Esophagus squamous epithelium (tissue), 5 donors: ENCODE data around the gene CEP20. TPM values are rescaled to one million over a fixed set of nuclear protein-coding genes. Genes with fewer than 3 reads are reported as not detected.

ENCODE experiments used
- DNase-seq: peaks from one replicate; lab custom pipeline; 2025; lab: John Stamatoyannopoulos, UW
- H3K27ac ChIP-seq, 4 donors: fragments of 200-600 bp; sonication (generic); one replicate each; pipeline ENCODE4 v1.5.1; 2016 to 2019; ENCODE audit warnings: mild to moderate bottlenecking in 1 of 4
- H3K27me3 ChIP-seq, 4 donors: fragments of 200-600 bp; sonication (generic); 1 replicate in 3 of 4; 2 replicates in 1 of 4; pipeline versions ENCODE4 v1.5.1 to v1.6.0; 2017 to 2021; ENCODE audit warnings: antibody characterized with exemption in 1 of 4
- H3K36me3 ChIP-seq, 3 donors: fragments of 200-600 bp; sonication (generic); one replicate each; pipeline ENCODE4 v1.5.1; 2016 to 2019
- H3K4me1 ChIP-seq, 3 donors: fragments of 200-600 bp; sonication (generic); one replicate each; pipeline ENCODE4 v1.5.1; 2017 to 2019
- H3K4me3 ChIP-seq, 4 donors: fragments of 200-600 bp; sonication (generic); 1 replicate in 3 of 4; 2 replicates in 1 of 4; pipeline ENCODE4 v1.5.1; 2016 to 2019; ENCODE audit warnings: mild to moderate bottlenecking in 2 of 4, moderate library complexity in 1 of 4
- H3K9me3 ChIP-seq, 3 donors: fragments of 200-600 bp; sonication (generic); one replicate each; pipeline ENCODE4 v1.5.1; 2016 to 2019
- POLR2A ChIP-seq, 4 donors: fragments of 450-650 bp; IDR thresholded peaks; one replicate each; pipeline ENCODE4 v1.6.1; 2017; ENCODE audit warnings: antibody characterized with exemption in 4 of 4, mild to moderate bottlenecking in 4 of 4, moderate library complexity in 3 of 4
- WGBS, 2 donors: methylation state at CpG; one replicate each; pipeline ENCODE4 v1.1.5; 2018; 5-methylcytosine and 5-hydroxymethylcytosine counted together
- intact Hi-C: fragments of 100-400 bp; cut with DNase I; formaldehyde crosslinking; loops from one replicate; pipeline ENCODE4 v1.15.0; 2022
- total RNA-seq, 4 donors: library from RNA; depleted of rRNA; stranded (reverse); fragments of >200 nt; gene quantifications; one replicate each; pipeline ENCODE4 v1.1.0, GENCODE V29; 2016
- TF ChIP-seq, protein P1 (sequence below), 6 experiments: fragments of 450-650 bp in 4 of 6; fragments of 200-600 bp in 2 of 6; sonication (generic) in 2 of 6; IDR thresholded peaks; one replicate each; pipeline ENCODE4 v1.5.1; 2016 to 2019; ENCODE audit warnings: antibody characterized with exemption in 6 of 6, mild to moderate bottlenecking in 4 of 6, moderate library complexity in 4 of 6
- donor health status: DM: yes; HTN: yes; CAD: no.

Gene CEP20
- total RNA-seq, 4 donors from 2014 or later, result 36.1 to 74.3 (median 42.5) TPM

DNA sequence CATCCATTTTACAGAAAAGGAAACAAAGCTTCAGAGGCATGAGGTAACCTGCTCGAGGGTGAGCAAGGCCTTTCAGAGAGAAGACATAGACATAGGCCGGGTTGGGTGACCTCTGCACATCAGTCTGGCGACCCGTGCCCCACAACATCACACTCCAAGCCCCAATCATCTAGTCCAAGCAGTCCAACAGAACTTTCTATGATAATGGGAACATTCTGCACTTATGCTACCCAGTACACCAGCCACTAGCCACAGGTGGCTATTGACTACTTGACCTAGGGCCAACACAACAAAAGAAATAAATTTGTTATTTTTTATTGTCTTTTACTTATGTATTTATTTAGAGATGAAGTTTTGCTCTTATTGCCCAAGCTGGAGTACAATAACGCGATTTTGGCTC lies 52.3 kb downstream of the CEP20 start:
- no peak for DNase-seq
- H3K4me1 ChIP-seq, result peaks cover 0 to 21% (median 0%) of the 10 kb centered on the region in 3 donors
- no peaks in the 10 kb centered on the region for H3K9me3 ChIP-seq
- H3K27ac ChIP-seq, result peak overlapping the region in 3 of 4 donors; percentile 48 to 75 (median 67)
- WGBS, 2 donors, result 75 to 80% methylated on average over 6 of the region's 6 CpGs
- H3K27me3 ChIP-seq, result no peaks in the 10 kb centered on the region
- intact Hi-C loops, result no loop called here
- no peak for TF ChIP-seq POLR2A (IDR thresholded peaks at IDR 0.05)
- TF ChIP-seq, protein P1, sequence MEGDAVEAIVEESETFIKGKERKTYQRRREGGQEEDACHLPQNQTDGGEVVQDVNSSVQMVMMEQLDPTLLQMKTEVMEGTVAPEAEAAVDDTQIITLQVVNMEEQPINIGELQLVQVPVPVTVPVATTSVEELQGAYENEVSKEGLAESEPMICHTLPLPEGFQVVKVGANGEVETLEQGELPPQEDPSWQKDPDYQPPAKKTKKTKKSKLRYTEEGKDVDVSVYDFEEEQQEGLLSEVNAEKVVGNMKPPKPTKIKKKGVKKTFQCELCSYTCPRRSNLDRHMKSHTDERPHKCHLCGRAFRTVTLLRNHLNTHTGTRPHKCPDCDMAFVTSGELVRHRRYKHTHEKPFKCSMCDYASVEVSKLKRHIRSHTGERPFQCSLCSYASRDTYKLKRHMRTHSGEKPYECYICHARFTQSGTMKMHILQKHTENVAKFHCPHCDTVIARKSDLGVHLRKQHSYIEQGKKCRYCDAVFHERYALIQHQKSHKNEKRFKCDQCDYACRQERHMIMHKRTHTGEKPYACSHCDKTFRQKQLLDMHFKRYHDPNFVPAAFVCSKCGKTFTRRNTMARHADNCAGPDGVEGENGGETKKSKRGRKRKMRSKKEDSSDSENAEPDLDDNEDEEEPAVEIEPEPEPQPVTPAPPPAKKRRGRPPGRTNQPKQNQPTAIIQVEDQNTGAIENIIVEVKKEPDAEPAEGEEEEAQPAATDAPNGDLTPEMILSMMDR (IDR thresholded peaks at IDR 0.05), result no peak
- no peak overlapping the region for H3K4me3 ChIP-seq
- H3K36me3 ChIP-seq, result no peaks in the 10 kb centered on the region

DNA sequence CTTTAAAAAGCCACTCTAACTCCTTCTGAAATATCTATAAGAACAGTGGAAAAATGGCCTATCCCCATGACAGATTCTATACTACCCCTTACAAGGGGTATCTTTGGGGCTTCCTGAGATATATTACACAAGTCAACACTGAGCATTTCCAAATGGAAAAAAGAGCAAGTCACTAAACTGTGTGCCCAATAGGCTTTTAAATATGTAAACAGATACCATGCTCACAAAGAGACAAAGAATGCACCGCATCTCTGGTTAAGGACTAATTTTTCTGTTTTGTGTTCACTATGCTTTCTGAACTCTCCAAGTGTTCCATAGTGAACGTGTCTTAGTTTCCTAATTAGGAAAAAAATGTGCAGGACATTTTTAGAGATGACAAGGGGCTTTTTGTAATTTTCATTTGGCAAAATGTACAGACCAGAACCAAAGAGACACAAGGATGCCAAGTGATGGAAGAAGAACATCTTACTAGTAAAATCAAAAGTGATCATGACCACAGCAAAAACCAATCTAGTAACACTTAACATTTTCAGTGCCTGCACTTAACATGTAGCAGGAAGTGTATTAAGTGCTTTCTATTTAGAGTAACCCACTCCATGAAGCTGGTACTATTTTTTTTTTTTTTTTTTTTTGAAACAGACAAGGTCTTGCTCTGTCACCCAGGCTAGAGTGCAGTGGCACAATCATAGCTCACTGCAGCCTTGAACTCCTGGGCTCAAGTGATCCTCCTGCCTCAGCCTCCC lies 53.1 kb downstream of the CEP20 start:
- no peaks in the 10 kb centered on the region for H3K27me3 ChIP-seq
- intact Hi-C loops, result no loop called here
- H3K9me3 ChIP-seq, result no peaks in the 10 kb centered on the region
- TF ChIP-seq, protein P1 (IDR thresholded peaks at IDR 0.05), result no peak
- TF ChIP-seq POLR2A (IDR thresholded peaks at IDR 0.05), result no peak
- no peak overlapping the region for H3K4me3 ChIP-seq
- H3K36me3 ChIP-seq, result no peaks in the 10 kb centered on the region
- peak overlapping the region in 3 of 4 donors; percentile 52 to 75 (median 67) for H3K27ac ChIP-seq
- WGBS, 2 donors, result 23 to 56% methylated on average over 2 of the region's 2 CpGs
- no peak for DNase-seq
- peaks cover 0 to 21% (median 0%) of the 10 kb centered on the region in 3 donors for H3K4me1 ChIP-seq

DNA sequence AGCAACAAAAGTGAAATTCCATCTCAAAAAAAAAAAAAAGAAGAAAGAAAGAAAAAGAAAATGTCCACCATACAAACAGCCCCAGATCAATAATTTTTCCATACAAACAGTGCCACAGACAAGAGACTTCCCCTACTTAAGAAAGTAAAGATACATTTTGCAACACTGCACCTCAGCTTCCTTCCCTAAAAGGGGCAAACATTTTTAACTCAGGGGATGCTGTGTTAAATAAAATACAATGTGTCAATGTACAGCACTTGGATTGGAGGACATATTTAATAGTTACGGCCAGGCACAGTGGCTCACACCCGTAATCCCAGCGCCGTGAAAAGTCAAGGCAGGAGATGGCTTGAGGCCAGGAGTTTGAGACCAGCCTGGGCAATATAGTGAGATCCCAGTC lies 53.9 kb downstream of the CEP20 start:
- no peak for TF ChIP-seq POLR2A (IDR thresholded peaks at IDR 0.05)
- TF ChIP-seq, protein P1 (IDR thresholded peaks at IDR 0.05), result no peak
- no peaks in the 10 kb centered on the region for H3K36me3 ChIP-seq
- H3K4me3 ChIP-seq, result no peak overlapping the region
- intact Hi-C loops, result no loop called here
- H3K27me3 ChIP-seq, result no peaks in the 10 kb centered on the region
- DNase-seq, result no peak
- WGBS, 2 donors, result 65 to 78% methylated on average over 4 of the region's 4 CpGs
- H3K4me1 ChIP-seq, result peaks cover 0 to 26% (median 5%) of the 10 kb centered on the region in 3 donors
- H3K9me3 ChIP-seq, result no peaks in the 10 kb centered on the region
- peak overlapping the region in 3 of 4 donors; percentile 52 to 75 (median 53) for H3K27ac ChIP-seq

DNA sequence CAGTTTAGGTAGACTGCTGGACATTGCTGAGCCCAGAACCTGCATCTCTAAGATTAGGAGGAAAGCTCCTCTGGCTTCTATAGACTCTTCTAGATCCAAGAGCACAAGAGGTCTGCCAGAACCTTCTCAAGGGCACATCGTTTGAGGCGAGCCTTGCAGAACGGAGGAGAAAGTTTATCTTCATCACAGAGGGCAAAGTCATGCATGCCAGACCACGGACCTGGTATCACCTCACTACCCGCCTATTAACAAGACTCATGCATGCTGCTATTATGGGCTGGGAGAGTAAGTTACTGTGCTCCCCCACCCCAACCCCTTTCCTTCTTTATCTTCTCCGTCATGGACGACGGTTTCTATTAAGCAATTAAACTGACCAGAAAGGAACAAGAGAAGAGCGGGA lies 54.9 kb downstream of the CEP20 start:
- Histone ChIP-seq H3K27me3 (no peaks in the 10 kb centered on the region), H3K4me1 (peaks cover 0 to 26% (median 12%) of the 10 kb centered on the region in 3 donors), H3K4me3 (no peak overlapping the region), H3K9me3 (no peaks in the 10 kb centered on the region), H3K27ac (peak overlapping the region; percentile 19 to 75 (median 55)), H3K36me3 (no peaks in the 10 kb centered on the region)
- 68 to 73% methylated on average over 9 of the region's 9 CpGs for WGBS, 2 donors
- TF ChIP-seq, protein P1 (IDR thresholded peaks at IDR 0.05), result no peak
- no peak for TF ChIP-seq POLR2A (IDR thresholded peaks at IDR 0.05)
- DNase-seq, result no peak
- intact Hi-C loops, result no loop called here

DNA sequence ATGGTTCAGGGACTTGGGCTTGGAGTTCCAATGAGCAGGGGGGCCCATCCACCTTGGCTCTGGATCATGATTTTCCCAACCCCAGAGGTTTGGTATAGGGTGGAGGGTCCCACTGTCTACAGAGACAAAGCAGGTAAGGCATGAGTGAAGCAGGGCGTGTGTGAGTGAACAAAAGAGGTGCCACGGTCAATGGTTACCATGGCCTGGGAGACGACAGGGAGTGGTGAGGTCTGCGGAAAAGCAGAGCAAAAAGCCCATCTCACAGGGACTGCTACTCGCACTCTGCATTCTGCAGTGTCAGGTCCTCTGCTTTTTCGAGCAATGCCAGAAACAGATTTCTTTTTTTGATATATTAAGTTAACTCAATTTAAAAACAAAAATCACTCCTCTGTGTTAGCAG lies 56.2 kb downstream of the CEP20 start:
- Histone ChIP-seq H3K4me1 (peaks cover 0 to 17% (median 12%) of the 10 kb centered on the region in 3 donors), H3K27me3 (no peaks in the 10 kb centered on the region), H3K36me3 (no peaks in the 10 kb centered on the region), H3K9me3 (no peaks in the 10 kb centered on the region), H3K4me3 (no peak overlapping the region), H3K27ac (peak overlapping the region in 3 of 4 donors; percentile 37 to 75 (median 52))
- intact Hi-C loops, result no loop called here
- no peak for TF ChIP-seq POLR2A (IDR thresholded peaks at IDR 0.05)
- TF ChIP-seq, protein P1 (IDR thresholded peaks at IDR 0.05), result no peak
- WGBS, 2 donors, result 78% methylated on average over 6 of the region's 6 CpGs
- DNase-seq, result no peak
